GM15510 (cell line): ENCODE data around the gene KCNQ1OT1.

Experiments
- POLR2A ChIP-seq: IDR thresholded peaks from 3 replicates; pipeline ENCODE4 v1.6.1; 2011; ENCODE audit warnings: borderline replicate concordance; ENCODE audit not compliant: insufficient read length; ENCODE audit errors: extremely low read depth

KCNQ1OT1 gene

DNA sequence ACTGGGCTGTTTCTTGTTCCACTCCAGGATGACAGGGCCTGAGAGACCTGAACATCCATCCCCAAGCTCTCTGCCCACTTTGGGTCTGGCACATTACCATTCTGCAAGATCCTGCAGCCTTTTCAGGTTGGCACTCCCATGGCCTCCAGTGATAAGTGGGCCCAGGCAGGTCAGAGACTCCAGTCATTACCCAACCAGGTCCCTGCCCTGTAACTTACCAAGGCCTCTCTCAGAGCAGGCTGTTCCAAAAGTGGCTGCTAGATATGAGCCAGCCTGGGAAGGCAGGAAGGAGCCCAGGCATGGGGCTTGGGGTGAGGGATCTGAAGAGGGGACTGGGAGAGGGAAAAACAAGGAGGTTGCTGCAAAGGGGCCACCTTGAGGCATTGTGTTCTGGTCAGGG is 35.9 kb downstream of the KCNQ1OT1 start:
- no peak for TF ChIP-seq POLR2A

DNA sequence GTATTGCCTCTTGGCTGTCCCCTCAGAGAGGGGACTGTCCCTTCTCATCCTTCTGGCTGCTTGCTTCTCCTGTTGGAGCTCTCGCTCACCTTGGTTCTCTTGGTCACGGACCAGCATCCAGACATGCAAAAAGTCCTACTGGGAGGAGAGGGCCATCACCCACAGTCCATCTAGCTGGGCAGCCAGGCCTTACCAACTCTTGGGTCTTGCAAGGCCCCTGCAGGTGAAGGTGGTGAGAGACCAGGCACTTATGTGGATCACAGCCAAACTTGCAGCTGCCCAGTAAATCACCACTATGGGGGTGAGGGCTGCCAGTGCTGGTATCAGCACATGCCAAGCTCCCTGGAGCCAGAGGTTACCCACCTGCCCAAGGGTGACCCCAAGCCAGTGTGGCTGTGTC is 36.3 kb downstream of the KCNQ1OT1 start:
- no peak for TF ChIP-seq POLR2A

DNA sequence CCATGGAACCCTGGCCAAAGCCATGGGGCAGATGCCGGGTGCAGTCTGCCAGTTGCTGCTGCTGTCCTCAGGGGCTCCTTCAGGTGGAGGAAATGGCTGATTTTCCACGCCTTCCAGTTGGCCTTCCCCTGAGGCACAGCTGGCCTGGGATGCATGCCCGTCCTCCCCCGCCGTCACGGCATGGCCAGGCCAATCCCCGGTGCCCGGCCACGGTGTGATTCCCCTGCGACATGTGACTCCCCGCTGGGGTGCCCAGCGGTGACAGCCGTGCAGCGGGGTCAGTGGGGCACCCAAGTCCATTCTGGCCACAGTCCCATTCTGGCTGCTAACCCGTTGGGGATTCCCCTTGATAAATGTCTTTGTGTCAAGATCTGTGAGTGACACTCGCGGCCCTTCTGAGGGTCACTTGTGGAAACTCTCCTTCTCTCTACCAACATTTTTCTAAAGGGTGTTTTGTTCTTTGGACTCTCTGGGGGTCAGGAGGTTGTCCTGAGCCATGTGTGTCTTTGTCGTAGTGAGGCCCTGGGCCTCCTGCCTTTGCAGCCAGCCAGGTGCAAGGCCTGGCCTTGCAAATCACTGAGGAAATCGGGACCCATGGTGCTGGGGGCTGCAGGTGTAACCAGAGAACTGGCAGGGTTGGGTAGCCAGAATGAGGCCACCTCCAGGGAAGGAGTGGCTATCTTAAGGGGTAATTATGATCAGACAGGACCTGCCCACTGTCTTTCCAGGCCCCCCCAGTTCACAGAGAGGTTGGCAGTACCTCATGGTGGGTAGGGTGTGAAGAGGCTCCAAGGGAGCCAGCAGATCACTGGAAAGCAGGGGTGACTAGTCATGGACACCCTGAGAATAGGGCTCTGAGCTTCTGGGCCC is 37.1 kb downstream of the KCNQ1OT1 start:
- no peak for TF ChIP-seq POLR2A

DNA sequence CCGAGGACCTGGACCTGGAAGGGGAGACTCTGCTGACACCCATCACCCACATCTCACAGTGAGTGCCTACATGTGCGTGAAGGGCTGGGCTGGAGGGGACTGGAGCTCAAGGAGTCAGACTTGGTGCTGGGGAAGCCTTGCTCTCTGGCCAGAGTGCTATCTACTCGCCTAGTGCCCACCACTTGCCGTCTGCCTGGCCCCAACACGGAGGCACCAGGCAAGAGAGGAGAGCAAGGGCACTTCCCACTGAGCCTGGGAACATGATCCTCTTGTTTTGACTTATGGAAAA is 37.8 kb downstream of the KCNQ1OT1 start:
- TF ChIP-seq POLR2A, result no peak

DNA sequence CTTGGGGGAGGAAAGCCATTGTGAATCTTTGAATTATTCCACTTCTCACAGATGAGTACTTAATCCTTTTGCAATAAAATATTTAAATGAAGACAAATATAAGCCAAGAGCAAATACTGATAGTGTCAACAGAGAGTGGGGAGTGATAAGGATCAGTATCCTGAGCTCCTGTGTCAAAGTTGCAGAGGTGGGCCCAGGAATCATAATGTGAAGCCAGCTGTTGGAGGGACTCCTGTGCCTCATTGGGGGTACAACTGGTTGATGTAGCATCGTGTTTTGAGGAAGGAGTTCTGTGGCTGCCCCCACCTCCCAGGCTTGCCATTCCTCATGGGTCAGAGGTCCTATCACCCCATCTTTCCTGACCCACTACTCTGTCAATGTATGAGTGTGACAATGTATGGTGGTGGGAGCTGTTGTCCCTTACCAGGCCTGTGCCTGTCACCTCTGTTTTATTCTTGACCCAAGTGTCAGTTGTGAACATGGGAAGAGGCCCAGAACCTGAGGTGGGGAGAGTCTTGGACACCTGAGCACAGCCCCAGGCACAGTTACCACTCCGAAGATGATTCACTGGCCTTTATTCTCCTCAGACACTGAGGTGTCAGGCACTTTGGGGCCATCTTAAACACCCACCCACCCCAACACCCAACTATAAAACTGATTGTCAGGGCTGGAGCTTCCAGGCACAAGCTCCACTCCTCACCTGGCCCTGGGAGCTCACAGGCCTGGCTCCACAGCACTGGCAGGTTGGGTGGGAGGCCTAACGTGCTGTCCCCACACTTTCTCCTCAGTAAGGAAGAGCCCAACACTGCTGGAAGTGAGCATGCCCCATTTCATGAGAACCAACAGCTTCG is 38.4 kb downstream of the KCNQ1OT1 start:
- no peak for TF ChIP-seq POLR2A

DNA sequence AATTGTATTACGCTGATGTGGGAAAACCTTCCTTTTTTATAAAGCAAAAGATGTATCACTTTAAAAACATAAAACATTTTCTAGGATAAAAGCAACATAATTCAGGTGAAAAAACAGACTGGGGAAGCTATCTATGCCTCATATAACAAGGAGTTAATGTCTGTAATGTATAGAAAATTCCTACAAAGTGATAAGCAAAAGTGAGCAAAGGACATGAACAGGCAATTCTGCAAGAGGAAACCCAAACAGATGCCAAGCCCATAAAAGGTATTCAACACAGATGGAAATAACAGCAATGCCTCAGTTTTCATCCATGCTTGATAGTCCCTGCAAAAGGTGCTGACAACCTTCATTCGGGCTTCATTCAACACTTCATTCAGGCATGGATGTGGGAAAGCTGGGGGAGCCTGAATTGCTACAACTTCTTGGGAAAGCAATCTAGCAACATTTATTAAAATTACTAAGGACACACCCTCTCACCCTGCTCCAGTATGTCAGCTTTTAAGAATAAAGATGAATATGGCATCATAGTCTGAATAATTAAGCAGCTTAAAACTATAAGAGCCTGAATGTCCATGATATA is 39.3 kb downstream of the KCNQ1OT1 start:
- no peak for TF ChIP-seq POLR2A

DNA sequence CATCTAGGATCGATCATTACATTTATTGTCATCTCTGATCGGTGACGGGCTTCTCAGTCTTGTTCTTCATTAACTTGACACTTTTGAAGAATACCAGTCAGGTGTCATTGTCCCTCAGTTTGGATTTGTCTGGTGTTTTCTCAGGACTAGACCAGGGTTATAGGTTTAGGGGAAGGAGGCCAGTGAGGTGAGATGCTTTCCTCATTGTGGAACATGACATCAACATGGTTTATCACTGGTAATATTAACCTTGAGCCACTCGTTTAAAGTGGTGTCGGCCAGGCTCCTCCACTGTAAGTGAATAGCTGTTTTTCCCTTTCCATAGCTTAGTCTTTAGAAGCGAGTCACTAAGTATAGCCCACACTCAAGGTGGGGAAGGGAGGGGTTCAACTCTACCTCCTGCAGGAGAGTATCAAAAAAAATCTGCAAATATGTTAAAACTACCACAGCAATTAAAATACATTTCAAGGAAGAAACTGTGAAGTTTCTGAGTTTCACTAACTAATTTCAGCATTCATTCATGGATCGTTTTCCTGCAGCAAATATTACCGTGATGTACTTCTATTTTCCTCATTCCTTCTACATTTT is 42.0 kb downstream of the KCNQ1OT1 start:
- no peak for TF ChIP-seq POLR2A

DNA sequence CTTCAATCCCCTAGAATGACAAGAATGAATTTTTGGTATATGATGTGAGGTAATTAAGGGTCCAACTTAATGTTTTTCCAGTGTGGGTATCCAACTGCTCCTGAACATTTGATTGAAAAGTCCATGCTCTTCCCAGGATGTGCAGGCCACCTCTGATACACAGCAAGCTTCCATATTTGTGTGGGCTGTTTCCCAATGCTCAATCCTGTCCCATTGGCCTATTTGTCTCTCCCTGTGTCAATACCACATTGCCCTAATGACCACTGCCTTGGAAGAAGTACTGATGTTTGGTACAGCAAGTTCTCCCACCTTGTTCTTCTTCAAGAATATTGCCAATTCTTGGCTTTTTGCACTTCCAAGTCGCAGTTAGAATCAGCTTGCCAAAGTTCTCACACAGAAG is 42.9 kb downstream of the KCNQ1OT1 start:
- TF ChIP-seq POLR2A, result no peak

DNA sequence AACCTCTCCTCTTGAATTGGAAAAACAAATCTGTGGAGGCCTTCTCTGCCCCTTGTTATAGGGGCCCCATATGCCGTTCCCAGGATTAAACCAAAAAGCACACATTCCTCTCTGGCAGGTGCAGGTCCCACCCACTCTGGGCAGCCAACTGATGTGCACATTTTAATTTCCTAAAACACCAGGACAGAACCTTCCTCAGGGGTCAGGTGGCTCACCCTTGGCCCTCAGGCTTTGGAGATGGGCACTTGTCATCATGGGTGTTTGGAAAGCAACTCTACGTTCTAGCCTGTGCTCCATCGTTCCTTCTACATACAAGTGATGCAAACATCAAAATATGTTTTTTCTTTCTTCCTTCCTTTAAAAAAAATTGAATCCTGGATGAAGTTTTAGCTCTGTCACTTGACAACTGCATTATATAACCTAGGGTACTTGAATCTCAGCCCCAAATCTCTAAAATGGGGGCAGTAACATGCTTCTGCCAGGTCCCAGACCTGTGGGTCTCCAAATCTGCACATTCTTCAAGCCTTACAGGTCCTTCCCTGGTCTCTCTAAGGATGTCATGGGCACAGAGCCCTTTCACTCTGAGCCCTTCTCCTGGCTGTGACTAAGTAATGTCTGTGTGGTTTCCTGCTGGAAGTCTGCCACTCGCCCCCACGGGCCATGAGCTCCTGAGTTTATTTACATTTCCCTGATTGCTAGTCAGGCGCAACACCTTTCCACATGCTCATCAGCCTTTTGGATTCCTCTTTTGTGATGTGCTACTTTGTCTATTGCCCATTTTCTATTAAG is 43.8 kb downstream of the KCNQ1OT1 start:
- no peak for TF ChIP-seq POLR2A

DNA sequence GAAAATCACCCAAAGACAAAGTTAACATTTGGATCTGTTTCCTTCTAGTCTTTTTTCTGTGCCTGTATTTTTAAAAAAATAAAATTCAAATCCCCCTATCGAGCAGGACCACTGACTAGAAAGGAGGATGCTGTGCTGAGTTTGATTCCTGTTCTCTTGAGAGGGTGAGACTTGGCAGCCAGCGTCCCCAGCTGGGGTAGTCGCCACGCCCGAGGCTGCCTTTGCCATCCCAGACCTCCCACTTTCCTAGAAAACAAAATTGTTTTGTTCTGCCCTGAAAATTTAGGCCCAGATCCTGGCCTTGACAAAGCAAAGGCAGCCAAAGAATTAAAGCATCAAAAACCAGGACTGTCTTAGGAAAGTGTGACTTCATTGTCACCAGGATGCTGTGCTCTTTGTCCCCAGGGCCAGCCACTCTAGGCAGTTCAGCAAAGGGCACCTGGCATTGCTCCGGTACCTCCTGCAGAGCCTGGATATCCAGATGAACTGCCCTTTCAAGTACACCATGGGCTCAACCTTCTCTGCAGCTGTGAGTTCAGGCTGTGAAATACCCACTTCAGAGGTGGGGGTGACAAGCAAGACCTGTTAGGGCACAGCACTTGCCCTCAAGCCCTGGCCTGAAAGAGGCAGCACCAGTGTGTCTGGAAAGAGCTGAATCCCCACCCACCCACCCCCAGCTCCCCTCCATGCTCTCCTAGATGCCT is 44.6 kb downstream of the KCNQ1OT1 start:
- no peak for TF ChIP-seq POLR2A

DNA sequence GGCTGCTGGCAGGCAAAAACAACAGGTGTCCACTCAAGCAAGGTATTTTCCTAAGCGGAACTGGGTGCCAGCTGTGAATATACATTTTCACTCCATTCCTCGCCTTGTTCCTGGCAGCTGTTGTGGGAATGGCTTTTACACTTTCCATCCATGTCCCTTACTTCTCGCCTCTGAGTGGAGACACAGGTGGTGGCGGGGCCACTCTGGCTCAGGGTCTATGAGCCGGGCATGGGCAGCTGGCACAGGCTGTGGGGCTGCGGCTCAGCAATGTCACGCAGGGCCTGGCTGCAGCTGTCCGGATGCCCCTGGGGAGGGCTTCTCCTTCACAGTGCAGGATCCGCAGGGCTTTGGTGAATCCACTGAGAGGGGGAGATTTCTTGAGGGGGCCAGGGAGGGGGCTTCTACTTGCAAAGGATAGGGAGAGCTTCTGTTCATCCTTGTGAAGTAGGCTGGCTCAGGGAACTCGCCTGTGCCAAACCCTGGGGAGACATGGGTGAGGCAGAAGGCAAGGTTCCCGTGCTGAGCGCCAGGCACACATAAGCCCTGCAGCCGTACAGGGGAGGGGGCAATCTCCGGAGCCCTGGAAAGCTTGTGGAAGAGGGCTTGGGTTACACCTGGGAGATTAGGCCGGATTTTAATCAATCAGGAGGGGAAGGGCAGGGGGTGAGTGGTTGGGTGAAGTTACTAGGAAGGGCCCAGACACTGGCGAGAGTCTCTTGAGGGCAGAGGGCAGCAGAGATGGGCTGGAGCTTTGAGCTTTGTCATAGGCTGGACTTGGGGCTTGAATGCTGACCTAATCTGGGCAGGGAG is 45.7 kb downstream of the KCNQ1OT1 start:
- no peak for TF ChIP-seq POLR2A

DNA sequence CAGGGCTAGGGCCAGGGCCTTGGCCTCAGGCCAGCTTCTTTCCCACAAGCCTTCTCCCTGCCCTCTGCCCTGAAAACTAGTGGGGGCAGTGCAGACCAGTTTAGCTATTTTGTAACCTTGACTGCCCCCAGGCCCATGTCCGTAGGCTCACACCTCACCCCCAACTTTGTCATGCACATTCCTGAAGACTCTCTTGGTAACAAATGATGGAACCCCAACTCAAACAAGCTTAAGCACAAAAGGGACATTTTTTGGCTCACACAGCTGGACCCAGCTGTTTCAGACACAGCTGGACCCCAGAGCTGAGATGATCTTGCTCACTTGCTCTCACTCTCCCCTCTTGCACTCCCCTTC is 46.6 kb downstream of the KCNQ1OT1 start:
- no peak for TF ChIP-seq POLR2A

DNA sequence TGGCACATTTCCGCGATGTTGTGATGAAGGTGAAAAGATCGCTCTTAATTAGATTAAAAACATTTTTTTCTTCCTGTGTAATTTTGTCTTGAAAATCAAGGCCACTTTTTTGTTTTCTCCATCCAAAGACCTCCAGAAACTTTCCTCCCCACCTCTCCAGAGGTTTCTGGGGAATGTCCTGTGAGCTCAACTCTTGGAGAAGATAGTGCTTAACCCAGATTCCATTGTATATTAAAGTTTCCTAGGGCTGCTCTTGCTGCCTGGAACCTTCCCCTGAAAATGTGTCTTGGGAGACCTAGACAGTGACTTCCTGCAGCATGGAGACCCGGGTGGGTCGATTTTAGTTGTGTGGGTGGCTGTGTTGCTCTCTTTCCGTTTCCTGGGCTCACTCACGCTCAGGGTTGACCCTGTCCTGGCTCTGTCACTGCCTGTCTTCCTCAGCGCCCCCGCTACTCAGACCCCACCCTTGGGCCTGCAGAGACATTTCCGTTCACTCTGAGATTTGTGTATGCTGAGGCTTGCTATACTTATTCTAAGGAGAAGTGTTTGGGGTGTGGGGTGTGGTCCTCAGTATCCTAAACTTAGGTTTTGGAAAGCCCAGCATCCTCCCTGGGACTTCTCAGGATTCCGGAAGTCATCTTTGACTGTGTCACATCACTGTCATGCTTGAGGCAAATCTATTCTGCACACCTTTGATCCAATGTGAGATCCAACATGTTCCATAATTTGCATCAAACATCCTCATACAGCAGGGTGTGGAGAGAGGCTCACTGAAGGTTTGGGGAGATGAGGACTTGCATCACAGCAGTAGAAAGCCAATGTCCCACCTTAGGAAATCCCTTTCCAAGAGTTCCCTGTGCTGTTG is 47.2 kb downstream of the KCNQ1OT1 start:
- no peak for TF ChIP-seq POLR2A

DNA sequence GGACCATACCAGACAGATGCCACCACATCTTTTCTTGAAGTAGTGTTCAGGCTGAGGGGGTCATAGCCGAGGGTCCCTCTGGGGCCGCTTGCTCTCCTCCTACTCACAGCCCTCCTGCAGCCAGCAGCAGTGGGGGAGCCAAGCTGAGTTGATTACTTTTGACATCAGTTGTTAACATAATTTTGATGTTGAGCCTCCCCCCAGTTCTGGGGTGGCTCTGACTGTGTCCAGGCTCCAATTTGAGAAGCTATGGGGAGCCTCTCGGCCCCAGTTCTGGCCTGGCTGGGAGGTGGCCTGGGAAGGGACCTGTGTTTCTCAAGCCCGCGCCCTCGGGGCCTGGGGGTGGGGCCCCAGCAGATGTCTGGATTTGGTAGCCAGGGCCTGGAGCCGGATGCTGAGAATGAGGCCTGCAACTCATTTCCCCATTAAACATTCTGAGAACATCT is 47.9 kb downstream of the KCNQ1OT1 start:
- TF ChIP-seq POLR2A, result no peak
